HG03354 (cell line): Measurements from ENCODE around the gene BRD1.

Source experiments
- ATAC-seq: cut with Tn5 transposase; IDR thresholded peaks from one replicate; pipeline ENCODE4 v1.9.1; 2021; ENCODE audit warnings: mild to moderate bottlenecking; ENCODE audit not compliant: unreplicated experiment, poor library complexity, severe bottlenecking

The BRD1 gene

DNA sequence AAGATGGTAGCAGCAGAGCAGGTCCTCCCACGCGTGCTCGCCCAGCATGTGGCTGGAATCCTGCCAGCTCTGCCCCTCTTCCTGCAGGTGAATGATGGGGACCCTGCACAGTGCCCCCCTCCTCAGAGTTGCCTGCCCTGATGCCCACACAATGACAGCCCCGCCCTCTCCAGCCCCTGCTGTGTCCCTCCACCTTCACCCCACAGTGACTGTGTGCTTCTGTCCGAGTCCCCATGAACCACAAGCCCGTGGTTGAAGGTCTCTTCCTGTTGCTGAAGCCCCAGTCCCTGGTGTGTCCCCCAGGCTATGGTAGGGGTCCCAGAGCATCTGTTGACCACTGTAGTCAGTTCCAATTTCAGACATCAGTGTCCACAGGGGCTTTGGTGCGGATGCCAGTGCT lies 71.0 kb downstream of the BRD1 start:
- ATAC-seq: no peak

DNA sequence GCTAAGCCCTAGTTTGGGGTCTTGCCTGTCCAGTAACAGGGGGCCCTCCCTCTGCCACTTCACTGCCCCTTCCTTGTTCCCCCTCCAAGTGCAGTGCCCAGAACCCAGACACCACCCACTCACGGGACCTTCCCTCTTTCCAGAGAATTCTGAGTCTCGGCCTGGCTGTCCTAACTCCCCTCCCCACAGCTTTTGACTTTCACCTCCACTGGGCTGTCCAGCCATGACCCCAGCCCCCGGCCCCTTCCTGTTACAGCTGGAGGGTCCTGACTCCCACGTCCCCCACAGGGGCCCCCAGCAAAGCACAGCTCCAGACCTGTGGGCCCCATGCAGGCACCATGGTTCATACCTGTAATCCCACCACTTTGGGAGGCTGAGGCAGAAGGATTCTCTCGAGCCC lies 71.5 kb downstream of the BRD1 start:
- no peak for ATAC-seq

DNA sequence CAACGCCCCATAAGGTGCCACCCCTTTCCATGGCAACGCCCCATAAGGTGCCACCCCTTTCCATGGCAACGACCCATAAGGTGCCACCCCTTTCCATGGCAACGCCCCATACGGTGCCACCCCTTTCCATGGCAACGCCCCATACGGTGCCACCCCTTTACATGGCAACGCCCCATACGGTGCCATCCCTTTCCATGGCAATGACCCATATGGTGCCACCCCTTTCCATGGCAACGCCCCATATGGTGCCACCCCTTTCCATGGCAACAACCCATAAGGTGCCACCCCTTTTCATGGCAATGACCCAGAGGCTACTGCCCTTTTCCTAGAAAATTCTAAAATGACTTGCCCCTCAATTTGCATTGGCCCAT lies 72.1 kb downstream of the BRD1 start:
- no peak for ATAC-seq

DNA sequence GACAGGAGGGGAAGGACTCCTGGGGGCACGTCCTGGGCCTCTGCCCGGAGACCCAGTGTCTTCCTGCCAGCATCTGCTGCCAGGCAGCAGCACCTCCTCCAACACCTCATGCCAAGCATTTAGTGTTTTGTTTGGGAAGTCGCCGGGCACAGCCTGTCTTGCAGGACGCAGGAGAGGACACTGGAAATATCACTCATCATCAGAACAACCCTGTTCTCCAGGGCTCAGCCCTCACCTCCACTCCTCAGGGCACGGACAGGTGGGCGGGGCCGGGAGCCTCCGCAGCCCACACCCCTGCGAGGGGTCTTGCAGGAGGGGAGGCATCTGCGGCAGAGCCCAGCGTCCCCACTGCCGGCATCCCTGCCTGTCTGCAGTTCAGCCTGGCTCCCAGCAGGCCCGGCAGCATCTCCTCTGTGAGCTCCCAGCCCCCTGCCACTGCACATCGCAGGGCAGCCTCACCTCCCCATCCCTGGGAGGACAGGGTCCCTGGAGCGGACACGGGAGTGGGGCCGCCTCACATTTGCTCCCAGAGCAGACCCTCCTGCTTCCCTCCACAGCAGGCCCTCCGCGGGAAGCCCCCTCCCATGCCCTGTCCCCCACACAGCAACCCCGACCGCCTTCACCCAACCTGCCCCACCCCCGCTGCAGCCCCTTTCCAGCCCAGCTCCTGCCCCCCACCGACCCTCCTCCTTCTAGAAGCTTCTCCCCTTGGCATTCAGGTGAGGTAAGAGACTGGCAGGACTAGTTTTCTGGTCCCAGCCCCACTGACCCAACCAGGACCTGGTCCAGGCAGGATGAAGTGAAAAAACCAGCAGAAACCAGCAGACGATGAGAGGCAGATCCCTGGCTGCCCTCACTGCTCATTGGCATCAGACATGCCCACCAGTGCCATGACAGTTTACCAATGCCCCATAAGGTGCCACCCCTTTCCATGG lies 72.7 kb downstream of the BRD1 start:
- ATAC-seq: no peak

DNA sequence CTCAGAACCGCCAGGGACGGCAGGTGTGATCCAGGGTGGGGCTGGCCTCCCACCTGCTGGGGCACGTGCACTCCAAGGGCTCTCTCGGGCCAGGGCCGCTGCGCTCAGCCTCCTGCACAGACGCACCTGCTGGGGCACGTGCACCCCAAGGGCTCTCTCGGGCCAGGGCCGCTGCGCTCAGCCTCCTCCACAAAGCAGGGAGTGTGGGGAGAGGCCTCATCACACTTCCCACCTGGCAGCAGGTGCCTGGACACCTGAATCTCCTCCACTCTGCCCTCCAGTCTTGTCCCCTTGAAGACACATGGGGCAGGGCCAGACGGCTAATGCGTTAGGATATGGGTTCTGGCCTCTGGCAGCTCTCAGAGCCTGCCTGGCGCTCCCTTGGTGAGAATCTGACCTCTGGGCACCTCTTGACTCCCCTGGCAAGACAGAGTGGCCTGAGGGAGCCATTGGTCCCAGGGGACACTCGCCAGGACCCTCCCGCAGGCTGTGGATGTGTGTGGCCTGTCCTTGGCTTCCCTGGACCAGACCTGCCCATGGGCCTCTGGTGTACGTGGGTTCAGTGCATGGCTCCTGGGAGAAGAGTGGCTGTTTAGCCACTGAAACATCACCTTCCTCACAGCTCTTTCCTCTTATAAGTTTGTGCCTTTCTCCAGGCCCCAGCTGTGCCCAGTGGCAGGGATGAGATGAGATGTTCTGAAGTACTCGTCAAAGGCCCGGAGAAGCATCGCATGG lies 73.5 kb downstream of the BRD1 start:
- no peak for ATAC-seq

DNA sequence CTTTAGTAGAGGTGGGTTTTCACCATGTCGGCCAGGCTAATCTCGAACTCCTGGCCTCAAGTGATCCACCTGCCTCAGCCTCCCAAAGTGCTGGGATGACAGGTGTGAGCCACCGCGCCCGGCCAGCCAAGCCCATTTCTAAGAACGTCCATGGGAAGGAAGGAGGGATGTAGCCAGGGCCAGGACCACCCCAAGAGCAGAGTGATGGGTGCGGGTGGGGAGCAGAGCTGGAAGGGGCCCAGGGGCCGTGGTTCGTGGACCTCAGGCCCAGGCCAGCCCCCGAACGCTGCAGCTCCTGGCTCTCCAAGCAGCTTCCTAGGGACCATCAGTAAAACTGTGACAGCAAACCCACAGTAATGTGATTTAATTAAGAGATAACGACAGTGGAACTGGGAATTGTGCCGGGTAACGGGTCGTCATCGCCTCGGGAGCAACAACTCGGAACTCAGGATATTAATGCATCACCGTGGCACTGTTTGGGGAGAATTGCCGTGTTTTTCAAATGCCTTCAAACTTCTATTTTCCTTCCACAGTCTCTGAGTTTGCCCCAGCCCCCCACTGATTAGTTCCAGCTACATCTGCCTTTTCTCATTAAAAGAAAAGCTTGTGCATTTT lies 74.3 kb downstream of the BRD1 start:
- ATAC-seq: no peak

DNA sequence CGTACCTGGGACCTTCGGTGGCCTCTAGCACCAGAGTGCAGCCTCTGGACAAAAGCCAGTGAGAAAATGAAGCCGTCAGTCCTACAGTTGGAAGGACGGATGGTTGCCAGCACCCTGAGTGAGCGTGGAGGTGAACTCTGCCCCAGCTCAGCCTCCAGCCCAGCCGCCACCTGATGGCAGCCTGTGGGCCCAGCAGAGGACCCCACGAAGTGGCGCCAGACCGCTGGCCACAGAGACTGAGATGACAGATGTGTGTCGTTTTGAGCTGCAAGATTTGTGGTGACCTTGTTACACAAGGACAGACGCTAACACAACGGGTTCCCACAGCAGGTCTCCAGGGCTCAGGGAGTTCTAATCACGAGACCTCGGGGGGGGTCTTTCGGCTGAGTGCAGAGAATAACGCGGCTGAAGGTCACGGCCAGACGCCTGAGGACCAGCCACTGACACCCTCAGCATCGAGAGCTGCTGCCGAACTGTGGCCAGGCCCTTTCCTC lies 75.0 kb downstream of the BRD1 start:
- ATAC-seq: no peak

DNA sequence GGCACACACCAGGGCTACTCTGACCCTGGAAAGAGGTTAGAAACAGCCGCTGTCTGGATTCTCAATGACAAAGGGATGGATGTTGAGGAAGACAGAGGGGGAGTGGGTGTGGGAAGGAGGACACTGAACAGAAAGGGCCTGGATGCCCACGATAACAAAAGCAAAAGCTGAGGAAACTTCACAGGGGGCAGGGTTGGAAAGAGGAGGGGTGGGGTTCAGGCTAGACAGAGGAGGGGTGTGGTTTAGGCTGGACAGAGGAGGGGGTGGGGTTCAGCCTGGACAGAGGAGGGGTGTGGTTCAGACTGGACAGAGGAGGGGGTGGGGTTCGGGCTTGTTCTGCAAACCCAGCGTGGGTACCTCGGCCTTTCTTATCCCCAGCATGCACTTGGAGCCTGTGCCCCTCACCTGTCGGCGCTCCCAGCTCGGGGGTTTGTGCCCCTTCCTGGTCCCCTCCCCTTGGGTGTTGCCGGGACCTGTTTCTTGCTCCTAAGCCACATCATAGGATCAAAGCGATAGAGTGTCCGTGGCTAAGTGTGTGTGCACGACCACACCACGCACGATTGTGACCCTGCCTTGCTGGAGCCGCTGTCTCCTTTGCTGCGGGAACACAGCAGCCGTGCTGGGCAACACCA lies 75.6 kb downstream of the BRD1 start:
- no peak for ATAC-seq

DNA sequence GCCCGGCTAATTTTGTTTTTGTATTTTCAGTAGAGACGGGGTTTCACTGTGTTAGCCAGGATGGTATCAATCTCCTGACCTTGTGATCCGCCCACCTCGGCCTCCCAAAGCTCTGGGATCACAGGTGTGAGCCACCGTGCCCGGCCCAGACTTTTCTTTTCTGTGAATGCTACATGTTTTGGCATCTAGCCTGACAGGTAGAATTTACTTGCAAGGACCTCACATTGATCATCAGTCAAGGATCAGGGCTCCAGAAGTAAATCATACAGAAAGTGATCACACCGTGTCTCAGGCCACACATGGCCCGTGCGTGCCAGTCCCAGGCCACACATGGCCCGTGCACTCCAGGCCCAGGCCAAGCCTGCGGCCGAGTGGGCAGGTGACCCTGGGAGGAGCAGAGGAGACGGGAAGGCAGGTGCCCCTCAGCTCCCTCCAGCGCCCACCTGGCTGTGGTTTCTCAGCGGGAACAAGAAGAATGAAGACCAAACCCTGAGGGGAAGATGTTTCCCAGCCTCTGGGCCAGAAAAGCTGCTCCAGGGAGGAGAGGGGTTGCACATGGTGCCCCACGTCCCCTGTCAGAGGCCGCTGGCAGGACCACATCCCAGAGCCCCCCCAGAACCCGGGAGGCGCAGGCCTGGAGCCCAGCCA lies 76.2 kb downstream of the BRD1 start:
- no peak for ATAC-seq

DNA sequence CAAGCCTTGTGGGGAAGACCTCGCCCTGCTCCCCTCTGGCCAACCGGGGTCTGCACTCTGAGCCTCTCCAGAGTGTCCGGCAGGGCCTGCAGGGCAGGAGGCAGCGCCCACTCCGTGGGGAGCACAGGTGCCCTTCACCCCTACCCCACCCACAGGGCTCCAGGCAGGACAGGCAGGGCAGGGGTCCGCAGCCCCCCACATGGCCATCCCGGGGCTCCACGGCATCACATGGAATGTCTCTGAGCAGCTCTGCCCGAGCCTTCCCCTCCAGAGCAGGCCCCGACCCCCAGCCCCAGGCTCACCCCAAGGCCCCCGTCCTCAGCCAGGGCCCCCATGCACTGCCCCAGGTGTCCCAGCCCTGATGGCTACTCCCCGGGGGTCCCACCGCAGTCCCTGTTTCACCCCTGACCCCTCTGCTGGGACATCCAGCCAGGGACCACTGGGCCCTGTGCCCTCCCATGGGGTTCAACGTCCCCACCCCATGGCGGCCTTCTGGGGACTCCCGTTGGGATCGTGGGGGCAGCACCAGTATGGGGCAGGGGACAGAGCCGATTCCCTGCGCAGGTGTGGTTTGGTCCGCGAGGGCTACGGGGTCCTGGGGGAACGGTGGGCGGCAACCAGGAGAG lies 77.7 kb downstream of the BRD1 start:
- ATAC-seq: no peak

DNA sequence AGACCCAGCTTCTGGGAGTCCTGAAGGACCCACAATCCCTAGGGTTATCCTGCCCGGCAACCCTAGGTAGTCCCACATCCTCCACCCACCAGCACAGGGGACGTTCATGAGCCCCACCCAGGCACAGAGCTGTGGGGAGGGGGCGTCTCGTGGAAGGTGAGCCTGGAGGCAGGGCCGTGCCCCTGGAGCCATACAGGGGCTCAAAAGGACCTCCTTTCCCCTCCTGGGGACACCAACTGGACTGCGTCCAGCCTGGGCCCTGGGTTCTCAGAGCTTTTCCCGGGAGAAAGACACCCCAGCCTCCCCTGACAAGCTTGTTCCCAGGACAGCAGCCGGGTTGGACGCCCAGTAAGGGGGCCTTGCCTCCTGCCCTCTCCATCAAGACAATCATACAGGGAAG lies 78.4 kb downstream of the BRD1 start:
- ATAC-seq: no peak

DNA sequence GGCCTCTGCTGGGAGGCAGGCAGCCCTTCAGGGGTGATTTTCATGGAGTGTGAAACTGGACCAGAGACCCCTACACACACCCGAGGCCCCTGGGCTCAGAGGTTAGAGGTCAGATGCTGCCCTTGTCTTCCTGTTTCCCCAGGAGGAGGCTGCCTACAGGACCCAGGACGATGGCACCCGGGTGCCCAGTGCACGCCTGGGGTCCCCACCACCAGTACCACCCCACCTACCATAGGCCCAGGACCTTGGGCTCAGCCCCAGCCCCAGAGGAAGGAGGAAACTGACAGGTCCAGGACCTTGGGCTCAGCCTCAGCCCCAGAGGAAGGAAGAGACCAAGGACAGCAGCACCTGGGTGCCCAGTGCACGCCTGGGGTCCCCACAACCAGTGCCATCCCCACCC lies 79.2 kb downstream of the BRD1 start:
- no peak for ATAC-seq

DNA sequence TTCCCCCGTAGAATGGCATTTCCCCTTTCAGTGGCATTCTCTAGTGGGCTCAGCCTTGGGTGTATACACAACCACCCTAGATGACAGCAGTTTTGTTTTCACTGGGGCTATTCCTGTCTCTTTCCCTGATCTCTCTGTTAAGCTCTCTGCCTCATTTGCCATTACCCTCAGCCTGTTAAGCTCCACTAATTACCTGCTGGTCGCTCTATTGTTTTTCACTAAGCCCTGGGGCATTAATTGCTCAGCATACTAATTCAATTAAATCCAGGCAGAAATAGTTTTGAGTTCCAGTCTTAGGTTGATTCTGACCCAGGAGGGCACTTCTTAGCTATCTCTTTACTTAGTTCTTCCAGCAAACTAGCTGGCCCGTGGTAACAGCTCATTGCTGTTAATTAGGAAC lies 80.0 kb downstream of the BRD1 start:
- ATAC-seq: no peak

DNA sequence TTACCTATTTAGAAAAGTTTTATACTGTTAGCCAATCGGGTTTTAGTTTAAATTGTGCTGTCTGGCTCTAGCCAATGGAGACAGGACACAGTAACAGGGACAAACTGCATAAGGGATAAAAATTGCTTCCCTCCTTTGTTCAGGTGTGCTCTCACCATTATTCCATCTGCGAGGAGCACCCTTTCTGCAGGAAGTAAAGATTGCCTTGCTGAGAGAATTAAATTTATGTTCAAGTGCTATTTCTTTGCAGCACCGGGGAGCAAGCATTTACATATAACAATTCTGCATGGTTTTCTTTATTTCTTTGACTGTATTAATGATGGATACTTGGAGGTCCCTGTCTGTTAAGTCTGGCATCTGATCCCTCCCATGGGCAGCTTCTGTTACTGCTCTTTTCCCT lies 80.5 kb downstream of the BRD1 start:
- ATAC-seq: no peak

DNA sequence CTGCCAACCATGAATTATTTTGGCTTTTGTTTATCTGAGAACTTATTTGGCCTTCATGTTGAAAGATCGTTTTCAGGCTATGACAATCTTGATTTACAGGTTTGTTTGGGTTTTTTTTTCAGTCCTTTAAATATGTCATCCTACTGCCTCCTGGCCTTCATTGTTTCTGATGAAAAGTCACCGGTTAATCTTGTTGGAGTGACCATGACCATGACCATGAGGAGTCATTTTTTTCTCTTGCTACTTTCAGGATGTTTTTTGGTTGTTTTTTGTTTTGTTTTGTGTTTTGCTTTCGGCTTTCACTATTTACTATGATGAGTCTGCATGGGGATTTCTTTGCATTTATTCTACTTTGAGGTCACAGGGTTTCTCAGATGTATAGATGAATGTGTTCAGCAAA lies 81.6 kb downstream of the BRD1 start:
- no peak for ATAC-seq

DNA sequence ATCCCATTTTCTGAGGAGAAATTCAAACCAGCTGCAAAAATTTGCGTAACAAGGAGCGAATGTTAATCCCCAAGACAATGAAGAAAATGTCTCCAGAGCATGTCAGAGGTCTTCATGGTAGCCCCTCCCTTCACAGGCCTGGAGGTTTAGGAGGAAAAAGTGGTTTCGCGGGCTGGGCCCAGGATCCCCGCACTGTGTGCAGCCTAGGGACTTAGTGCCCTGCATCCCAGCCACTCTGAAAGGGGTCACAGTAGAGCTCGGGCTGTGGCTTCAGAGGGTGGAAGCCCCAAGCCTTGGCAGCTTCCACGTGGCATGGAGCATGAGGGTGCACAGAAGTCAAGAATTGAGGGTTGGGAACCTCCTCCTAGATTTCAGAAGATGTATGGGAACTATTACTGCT lies 87.4 kb downstream of the BRD1 start:
- no peak for ATAC-seq

DNA sequence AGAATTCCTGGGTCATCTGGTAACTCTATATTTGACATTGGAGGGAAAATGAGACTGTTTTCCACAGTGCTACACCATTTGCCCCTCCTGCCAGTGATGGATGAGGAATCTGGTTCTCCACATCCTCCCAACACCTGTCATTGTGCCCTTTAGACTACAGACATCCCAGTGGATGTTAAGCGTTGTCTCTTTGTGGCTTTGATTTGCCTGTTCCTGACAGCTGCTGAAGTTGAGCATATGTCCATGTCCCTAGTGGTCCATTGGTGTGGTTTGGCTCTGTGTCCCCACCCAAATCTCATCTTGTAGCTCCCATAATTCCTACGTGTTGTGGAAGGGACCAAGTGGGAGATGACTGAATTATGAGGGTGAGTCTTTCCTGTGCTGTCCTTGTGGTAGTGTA lies 88.5 kb downstream of the BRD1 start:
- no peak for ATAC-seq

DNA sequence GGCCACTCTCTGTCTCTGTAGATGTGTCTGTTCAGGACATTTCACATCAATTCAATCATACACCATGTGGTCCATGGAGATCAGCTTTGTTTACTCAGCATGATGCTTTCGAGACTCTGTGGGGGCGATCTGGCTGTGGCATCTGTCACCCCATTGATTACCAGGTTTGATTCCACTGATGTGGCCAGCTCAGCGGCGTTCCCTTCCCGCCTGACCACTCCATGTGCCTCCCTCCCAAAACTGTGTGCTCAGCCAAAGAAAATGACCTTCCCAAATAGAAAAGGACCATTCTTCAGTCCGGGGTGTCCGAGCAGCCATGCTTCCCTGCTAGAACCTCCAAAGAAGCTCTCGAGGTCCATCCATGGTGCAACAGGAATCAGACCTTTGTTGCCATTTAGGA lies 89.1 kb downstream of the BRD1 start:
- ATAC-seq: no peak

DNA sequence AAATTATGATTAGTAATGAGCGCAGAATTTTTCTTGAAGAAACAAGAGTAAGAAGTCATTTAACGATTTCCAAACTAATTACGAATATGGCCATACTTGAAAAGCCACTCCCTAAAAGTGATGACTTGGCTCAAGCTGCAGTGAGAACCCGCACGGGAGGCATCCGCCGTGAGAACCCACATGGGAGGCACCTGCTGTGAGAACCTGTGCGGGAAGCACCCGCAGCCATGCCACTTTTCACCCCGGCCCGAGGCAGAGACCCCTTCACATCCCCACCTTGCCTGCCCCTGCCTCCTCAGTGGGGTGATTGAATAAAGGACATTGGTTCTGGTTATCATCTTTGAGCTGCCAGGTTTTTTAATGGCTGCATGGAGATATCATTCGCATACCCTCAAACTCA lies 89.7 kb downstream of the BRD1 start:
- no peak for ATAC-seq
